ENCODE results near the gene RPL22.
A peak's percentile ranks its signal among the peaks of the same experiment; 100 is the strongest.

RPL22 gene

DNA sequence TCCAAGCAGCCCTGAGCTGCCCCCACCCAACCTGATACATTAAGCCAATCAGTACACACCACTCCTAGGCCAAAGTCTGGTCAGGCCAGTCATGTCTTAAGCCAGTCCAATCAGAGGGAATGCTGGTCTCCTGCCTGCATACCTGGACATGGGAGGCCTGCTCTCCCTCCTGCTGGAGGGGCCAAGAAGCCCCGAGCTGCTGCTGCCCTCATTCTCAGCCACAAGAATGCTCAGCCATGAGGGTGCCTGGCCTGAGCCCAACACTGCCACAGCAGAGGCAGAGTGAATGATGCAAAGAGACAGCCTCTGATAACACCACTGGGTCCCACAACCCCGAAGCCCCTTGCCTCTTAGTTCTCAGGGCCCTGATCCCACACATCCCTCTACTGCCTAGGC is 42.3 kb downstream of the RPL22 start:
- Histone ChIP-seq H3K4me3 (ENCODE audit: control insufficient read depth in 1 of 7, extremely low read depth in 1 of 7, insufficient read depth in 4 of 7, low read depth in 2 of 7, low read length in 6 of 7) (no peak overlapping the region), H3K36me3 (ENCODE audit: control insufficient read depth in 4 of 4, insufficient read depth in 4 of 4, low read length in 3 of 4) (no peaks in the 10 kb centered on the region), H3K9me3 (ENCODE audit: control extremely low read depth in 1 of 5, control insufficient read depth in 4 of 5, insufficient read depth in 2 of 5, low read depth in 1 of 5, low read length in 4 of 5) (no peaks in the 10 kb centered on the region), H3K27me3 (replicated peaks in 2 of 5; ENCODE audit: control insufficient read depth in 4 of 5, insufficient read depth in 5 of 5, low read length in 4 of 5) (peaks cover 0 to 2% (median 0%) of the 10 kb centered on the region in 5 experiments), H3K4me1 (ENCODE audit: control extremely low read depth in 1 of 4, control insufficient read depth in 4 of 4, insufficient read depth in 4 of 4, low read length in 3 of 4) (peaks cover 0 to 50% (median 31%) of the 10 kb centered on the region in 4 experiments), H3K27ac (ENCODE audit: insufficient read depth in 1 of 2, low read depth in 1 of 2, low read length in 2 of 2, poor library complexity in 1 of 2, severe bottlenecking in 2 of 2) (no peak overlapping the region)
- no peak for DNase-seq
- ChIA-PET CTCF (interaction anchor here (1.0 kb wide), 1 partner anchor 50 kb away, joined by 3 read pairs; no protein-coding TSS in a partner anchor), POLR2A (interaction anchor here (0.6 kb wide), 1 partner anchor 14 kb away, joined by 3 read pairs; no protein-coding TSS in a partner anchor)
- WGBS (ENCODE audit: insufficient coverage): 83% methylated on average over 1 of the region's 2 CpGs

DNA sequence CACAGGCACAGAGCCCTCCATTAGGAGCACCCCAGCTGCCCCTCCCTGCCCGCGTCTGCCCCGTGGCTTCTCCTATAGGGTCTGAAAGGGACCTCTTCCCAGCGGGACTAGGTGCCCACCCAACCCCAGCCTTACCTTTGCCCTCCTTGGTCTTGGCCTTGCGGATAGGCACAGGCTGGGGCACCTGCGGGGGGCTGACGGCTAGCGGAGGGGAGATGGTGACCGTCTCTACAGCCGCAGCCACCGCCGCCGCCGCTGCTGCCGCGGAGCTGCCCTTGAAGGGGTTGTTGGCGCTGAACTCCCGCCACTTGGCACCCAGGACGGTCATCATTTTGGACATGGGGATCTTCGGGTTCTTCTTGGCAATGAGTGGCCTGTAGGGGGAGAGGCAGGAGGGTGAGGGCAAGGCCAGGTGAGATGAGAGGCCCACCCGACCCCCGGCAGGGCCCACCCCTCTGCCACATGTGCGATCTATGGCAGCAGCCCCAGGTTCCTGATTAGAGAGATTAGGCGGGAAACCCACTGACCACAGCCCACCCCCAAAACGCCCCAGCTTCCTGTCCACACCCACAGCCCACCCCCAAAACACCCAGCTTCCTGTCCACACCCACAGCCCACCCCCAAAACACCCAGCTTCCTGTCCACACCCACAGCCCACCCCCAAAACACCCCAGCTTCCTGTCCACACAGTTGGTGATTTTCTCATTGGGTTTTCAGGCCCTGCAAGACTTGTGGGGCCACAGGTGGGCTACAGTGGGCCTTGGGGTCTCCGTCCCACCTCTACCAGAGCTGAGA is 44.7 kb downstream of the RPL22 start:
- no peak overlapping the region for H3K4me3 ChIP-seq (ENCODE audit: control insufficient read depth in 1 of 7, extremely low read depth in 1 of 7, insufficient read depth in 4 of 7, low read depth in 2 of 7, low read length in 6 of 7)
- DNase-seq: peak in 2 of 3 donors; percentile 38 to 45
- H3K27ac ChIP-seq (ENCODE audit: insufficient read depth in 1 of 2, low read depth in 1 of 2, low read length in 2 of 2, poor library complexity in 1 of 2, severe bottlenecking in 2 of 2): no peak overlapping the region
- no peaks in the 10 kb centered on the region for H3K36me3 ChIP-seq (ENCODE audit: control insufficient read depth in 4 of 4, insufficient read depth in 4 of 4, low read length in 3 of 4)
- H3K27me3 ChIP-seq (replicated peaks in 2 of 5; ENCODE audit: control insufficient read depth in 4 of 5, insufficient read depth in 5 of 5, low read length in 4 of 5): peaks cover 0 to 2% (median 0%) of the 10 kb centered on the region in 5 experiments
- ChIA-PET CTCF (interaction anchor here (1.2 to 3.4 kb wide), 2 partner anchors 9 to 17 kb away, joined by 5 to 11 read pairs; no protein-coding TSS in a partner anchor), POLR2A (no interaction called here)
- H3K9me3 ChIP-seq (ENCODE audit: control extremely low read depth in 1 of 5, control insufficient read depth in 4 of 5, insufficient read depth in 2 of 5, low read depth in 1 of 5, low read length in 4 of 5): no peaks in the 10 kb centered on the region
- peaks cover 0 to 38% (median 23%) of the 10 kb centered on the region in 4 experiments for H3K4me1 ChIP-seq (ENCODE audit: control extremely low read depth in 1 of 4, control insufficient read depth in 4 of 4, insufficient read depth in 4 of 4, low read length in 3 of 4)
- WGBS (ENCODE audit: insufficient coverage): 79% methylated on average over 23 of the region's 26 CpGs

DNA sequence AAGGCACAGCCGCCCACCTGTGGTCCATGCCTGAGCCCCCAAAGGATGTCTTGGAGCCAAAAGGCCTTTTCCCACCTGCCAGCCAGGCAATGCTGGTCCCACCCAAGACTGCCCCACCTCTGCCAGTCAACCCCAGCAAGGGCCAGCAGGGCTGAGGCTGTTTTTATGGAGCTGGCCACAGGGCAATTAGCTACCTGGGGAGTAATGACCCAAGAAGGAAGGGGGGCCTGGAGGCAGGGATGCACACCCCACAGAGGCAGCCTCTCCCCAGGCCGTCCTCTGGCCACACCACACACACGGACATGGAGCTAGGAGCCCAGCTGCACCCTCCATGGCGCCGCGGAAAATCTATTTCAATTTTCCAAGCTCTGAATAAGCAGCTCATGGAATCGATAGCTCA is 46.5 kb downstream of the RPL22 start:
- Histone ChIP-seq H3K9me3 (ENCODE audit: control extremely low read depth in 1 of 5, control insufficient read depth in 4 of 5, insufficient read depth in 2 of 5, low read depth in 1 of 5, low read length in 4 of 5) (no peaks in the 10 kb centered on the region), H3K27ac (ENCODE audit: insufficient read depth in 1 of 2, low read depth in 1 of 2, low read length in 2 of 2, poor library complexity in 1 of 2, severe bottlenecking in 2 of 2) (no peak overlapping the region), H3K36me3 (ENCODE audit: control insufficient read depth in 4 of 4, insufficient read depth in 4 of 4, low read length in 3 of 4) (no peaks in the 10 kb centered on the region), H3K27me3 (replicated peaks in 2 of 5; ENCODE audit: control insufficient read depth in 4 of 5, insufficient read depth in 5 of 5, low read length in 4 of 5) (peaks cover 0 to 6% (median 2%) of the 10 kb centered on the region in 5 experiments), H3K4me1 (ENCODE audit: control extremely low read depth in 1 of 4, control insufficient read depth in 4 of 4, insufficient read depth in 4 of 4, low read length in 3 of 4) (peaks cover 0 to 50% (median 31%) of the 10 kb centered on the region in 4 experiments), H3K4me3 (ENCODE audit: control insufficient read depth in 1 of 7, extremely low read depth in 1 of 7, insufficient read depth in 4 of 7, low read depth in 2 of 7, low read length in 6 of 7) (no peak overlapping the region)
- ChIA-PET CTCF (interaction anchor here (1.4 to 3.4 kb wide), 2 partner anchors 9 to 18 kb away, joined by 4 to 11 read pairs; no protein-coding TSS in a partner anchor), POLR2A (no interaction called here)
- WGBS (ENCODE audit: insufficient coverage): 96% methylated on average over 7 of the region's 7 CpGs
- no peak for DNase-seq

DNA sequence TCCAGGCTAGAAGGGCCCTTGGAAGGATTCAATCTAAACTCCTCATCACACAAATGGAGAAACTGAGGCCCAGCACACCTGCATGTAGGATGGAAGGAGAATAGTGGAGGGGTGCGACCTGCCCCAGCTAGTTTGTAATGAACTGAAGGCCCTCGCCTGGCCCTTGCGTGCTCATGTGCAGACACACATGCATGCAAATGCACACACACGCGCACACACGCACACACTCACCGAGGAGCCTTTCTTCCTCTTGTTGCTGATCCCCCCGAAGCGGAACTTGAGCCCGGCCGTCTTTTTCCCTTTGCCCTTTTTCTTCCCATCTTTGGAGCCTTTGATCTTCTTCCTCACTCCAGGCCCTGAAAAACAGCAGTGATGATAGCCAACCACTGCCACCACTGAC is 47.2 kb downstream of the RPL22 start:
- DNase-seq: peak in 2 of 3 donors; percentile 48 to 53
- CTCF ChIA-PET: interaction anchor here (1.1 to 3.4 kb wide), 4 partner anchors 10 to 20 kb away, joined by 3 to 11 read pairs (median 4); no protein-coding TSS in a partner anchor
- Histone ChIP-seq H3K27ac (ENCODE audit: insufficient read depth in 1 of 2, low read depth in 1 of 2, low read length in 2 of 2, poor library complexity in 1 of 2, severe bottlenecking in 2 of 2) (no peak overlapping the region), H3K27me3 (replicated peaks in 2 of 5; ENCODE audit: control insufficient read depth in 4 of 5, insufficient read depth in 5 of 5, low read length in 4 of 5) (peaks cover 0 to 7% (median 2%) of the 10 kb centered on the region in 5 experiments), H3K4me1 (ENCODE audit: control extremely low read depth in 1 of 4, control insufficient read depth in 4 of 4, insufficient read depth in 4 of 4, low read length in 3 of 4) (peaks cover 0 to 50% (median 31%) of the 10 kb centered on the region in 4 experiments), H3K4me3 (ENCODE audit: control insufficient read depth in 1 of 7, extremely low read depth in 1 of 7, insufficient read depth in 4 of 7, low read depth in 2 of 7, low read length in 6 of 7) (no peak overlapping the region), H3K36me3 (ENCODE audit: control insufficient read depth in 4 of 4, insufficient read depth in 4 of 4, low read length in 3 of 4) (no peaks in the 10 kb centered on the region), H3K9me3 (ENCODE audit: control extremely low read depth in 1 of 5, control insufficient read depth in 4 of 5, insufficient read depth in 2 of 5, low read depth in 1 of 5, low read length in 4 of 5) (no peaks in the 10 kb centered on the region)
- POLR2A ChIA-PET: no interaction called here
- 68% methylated on average over 11 of the region's 11 CpGs for WGBS (ENCODE audit: insufficient coverage)

DNA sequence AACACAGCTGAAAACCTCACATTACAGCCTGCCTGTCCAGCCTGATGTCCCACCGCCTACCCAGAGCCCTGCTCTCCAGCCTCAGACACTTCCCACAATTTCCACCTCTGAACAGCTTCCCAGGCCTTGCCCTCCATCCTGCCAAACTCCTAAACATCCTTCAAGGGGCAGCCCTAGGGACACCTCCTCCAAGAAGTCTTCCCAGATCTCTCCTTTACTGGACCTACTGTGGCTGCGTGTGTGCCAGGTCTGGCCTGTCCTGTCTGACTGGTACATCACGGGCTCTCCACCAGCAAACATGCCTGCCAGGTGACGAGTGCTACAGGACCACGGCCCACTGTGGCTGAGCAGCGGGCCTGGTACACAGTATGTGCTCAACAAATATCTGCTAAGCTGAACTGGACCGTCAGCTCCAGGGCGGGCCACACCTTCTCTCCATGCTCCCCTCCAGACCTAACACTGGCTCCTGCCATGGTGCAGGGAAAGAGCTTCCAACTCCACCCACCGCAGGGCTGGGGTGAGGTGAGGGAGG is 48.0 kb downstream of the RPL22 start:
- Histone ChIP-seq H3K36me3 (ENCODE audit: control insufficient read depth in 4 of 4, insufficient read depth in 4 of 4, low read length in 3 of 4) (no peaks in the 10 kb centered on the region), H3K27me3 (replicated peaks in 2 of 5; ENCODE audit: control insufficient read depth in 4 of 5, insufficient read depth in 5 of 5, low read length in 4 of 5) (peaks cover 0 to 7% (median 2%) of the 10 kb centered on the region in 5 experiments), H3K4me1 (ENCODE audit: control extremely low read depth in 1 of 4, control insufficient read depth in 4 of 4, insufficient read depth in 4 of 4, low read length in 3 of 4) (peaks cover 0 to 50% (median 31%) of the 10 kb centered on the region in 4 experiments), H3K27ac (ENCODE audit: insufficient read depth in 1 of 2, low read depth in 1 of 2, low read length in 2 of 2, poor library complexity in 1 of 2, severe bottlenecking in 2 of 2) (no peak overlapping the region), H3K4me3 (ENCODE audit: control insufficient read depth in 1 of 7, extremely low read depth in 1 of 7, insufficient read depth in 4 of 7, low read depth in 2 of 7, low read length in 6 of 7) (no peak overlapping the region), H3K9me3 (ENCODE audit: control extremely low read depth in 1 of 5, control insufficient read depth in 4 of 5, insufficient read depth in 2 of 5, low read depth in 1 of 5, low read length in 4 of 5) (no peaks in the 10 kb centered on the region)
- ChIA-PET CTCF (interaction anchor here (1.1 kb wide), 2 partner anchors 14 to 19 kb away, joined by 3 to 4 read pairs; no protein-coding TSS in a partner anchor), POLR2A (no interaction called here)
- 96% methylated on average over 7 of the region's 9 CpGs for WGBS (ENCODE audit: insufficient coverage)
- DNase-seq: no peak

DNA sequence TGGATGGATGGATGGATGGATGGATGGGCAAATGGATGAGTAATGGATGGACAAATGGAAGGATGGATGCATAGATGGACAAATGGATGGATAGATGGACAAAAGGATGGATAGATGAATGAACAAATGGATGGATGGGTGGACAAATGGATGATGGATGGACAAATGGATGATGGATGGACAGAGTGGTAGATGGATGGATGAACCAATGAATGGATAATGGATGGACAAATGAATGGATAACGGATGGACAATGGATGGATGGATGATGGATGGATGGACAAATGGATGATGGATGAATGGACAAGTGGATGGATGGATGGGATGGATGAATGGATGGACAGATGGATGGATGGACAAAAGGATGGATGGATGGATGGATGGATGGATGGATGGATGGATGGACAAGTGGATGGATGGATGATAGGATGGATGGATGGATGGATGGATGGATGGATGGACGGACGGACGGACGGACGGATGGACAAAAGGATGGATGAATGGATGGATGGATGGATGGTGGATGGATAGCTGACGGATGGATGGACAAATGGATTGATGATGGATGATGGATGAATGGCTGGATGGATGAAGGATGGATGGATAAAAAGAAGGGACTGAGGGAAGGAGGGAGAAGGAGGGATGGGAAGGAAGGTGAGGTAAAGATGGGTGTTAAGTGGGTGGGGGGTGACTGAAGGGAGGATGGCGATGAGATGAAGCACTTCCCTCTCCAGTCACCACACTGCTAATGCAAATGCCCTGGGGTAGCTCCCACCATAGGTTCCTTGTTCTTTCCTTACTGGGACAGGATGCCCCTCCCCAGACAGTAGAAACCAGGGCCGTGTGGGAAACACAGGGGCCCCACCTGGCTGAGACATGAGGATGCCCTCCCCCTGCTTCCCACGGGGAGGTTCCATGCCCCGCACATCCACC is 49.1 kb downstream of the RPL22 start:
- WGBS (ENCODE audit: insufficient coverage): 97% methylated on average over 10 of the region's 11 CpGs
- no peaks in the 10 kb centered on the region for H3K36me3 ChIP-seq (ENCODE audit: control insufficient read depth in 4 of 4, insufficient read depth in 4 of 4, low read length in 3 of 4)
- ChIA-PET POLR2A (no interaction called here), CTCF (no interaction called here)
- H3K4me1 ChIP-seq (ENCODE audit: control extremely low read depth in 1 of 4, control insufficient read depth in 4 of 4, insufficient read depth in 4 of 4, low read length in 3 of 4): peaks cover 0 to 46% (median 28%) of the 10 kb centered on the region in 4 experiments
- peaks cover 0 to 7% (median 2%) of the 10 kb centered on the region in 5 experiments for H3K27me3 ChIP-seq (replicated peaks in 2 of 5; ENCODE audit: control insufficient read depth in 4 of 5, insufficient read depth in 5 of 5, low read length in 4 of 5)
- DNase-seq: no peak
- H3K4me3 ChIP-seq (ENCODE audit: control insufficient read depth in 1 of 7, extremely low read depth in 1 of 7, insufficient read depth in 4 of 7, low read depth in 2 of 7, low read length in 6 of 7): no peak overlapping the region
- H3K27ac ChIP-seq (ENCODE audit: insufficient read depth in 1 of 2, low read depth in 1 of 2, low read length in 2 of 2, poor library complexity in 1 of 2, severe bottlenecking in 2 of 2): no peak overlapping the region
- H3K9me3 ChIP-seq (ENCODE audit: control extremely low read depth in 1 of 5, control insufficient read depth in 4 of 5, insufficient read depth in 2 of 5, low read depth in 1 of 5, low read length in 4 of 5): no peaks in the 10 kb centered on the region
